MM.1S (cell line): Measurements from ENCODE around the gene FCRL5.

Experiments
- DNase-seq: peaks from one replicate; pipeline ENCODE4 v3.0.0-alpha.2; 2015
- H2AFZ ChIP-seq: fragments of 300-600 bp; sonication (generic); 2 replicates; pipeline ENCODE4 v1.6.0; 2016; ENCODE audit warnings: antibody characterized with exemption, low read length
- H3F3A ChIP-seq: fragments of 300-600 bp; sonication (generic); 2 replicates; pipeline ENCODE4 v1.6.1; 2016; ENCODE audit warnings: mild to moderate bottlenecking, antibody characterized with exemption, low read length, moderate library complexity, mixed read lengths; ENCODE audit not compliant: insufficient read depth
- H3K27ac ChIP-seq: fragments of 300-600 bp; sonication (generic); 2 replicates; pipeline ENCODE4 v1.5.1; 2016; ENCODE audit warnings: mild to moderate bottlenecking, low read length
- H3K27me3 ChIP-seq: fragments of 300-600 bp; sonication (generic); replicated peaks from 2 replicates; pipeline ENCODE4 v1.6.0; 2016; ENCODE audit warnings: low read length; ENCODE audit not compliant: insufficient read depth
- H3K36me3 ChIP-seq: fragments of 300-600 bp; sonication (generic); replicated peaks from 2 replicates; pipeline ENCODE4 v1.6.1; 2016; ENCODE audit warnings: mild to moderate bottlenecking, low read length, mixed read lengths; ENCODE audit not compliant: insufficient read depth
- H3K4me1 ChIP-seq: fragments of 300-600 bp; sonication (generic); 2 replicates; pipeline ENCODE4 v1.6.1; 2016; ENCODE audit warnings: low read length, mixed read lengths
- H3K4me2 ChIP-seq: fragments of 300-600 bp; sonication (generic); 2 replicates; pipeline ENCODE4 v1.6.0; 2016; ENCODE audit warnings: low read depth, low read length
- H3K4me3 ChIP-seq: fragments of 300-600 bp; sonication (generic); 2 replicates; pipeline ENCODE4 v1.5.1; 2016; ENCODE audit warnings: low read length, mixed read lengths
- H3K79me2 ChIP-seq: fragments of 300-600 bp; sonication (generic); 2 replicates; pipeline ENCODE4 v1.6.1; 2016; ENCODE audit warnings: mixed run types, low read length, mixed read lengths
- H3K9ac ChIP-seq: fragments of 300-600 bp; sonication (generic); 2 replicates; pipeline ENCODE4 v1.6.1; 2016; ENCODE audit warnings: low read length, mixed read lengths
- H3K9me2 ChIP-seq: fragments of 300-600 bp; sonication (generic); replicated peaks from 2 replicates; pipeline ENCODE4 v1.6.1; 2016; ENCODE audit warnings: mild to moderate bottlenecking, low read length, mixed read lengths; ENCODE audit not compliant: insufficient read depth
- H3K9me3 ChIP-seq: fragments of 300-600 bp; sonication (generic); replicated peaks from 2 replicates; pipeline ENCODE4 v1.6.1; 2016; ENCODE audit warnings: mild to moderate bottlenecking, low read length, mixed read lengths; ENCODE audit not compliant: insufficient read depth
- H4K20me1 ChIP-seq: fragments of 300-600 bp; sonication (generic); 2 replicates; pipeline ENCODE4 v1.6.1; 2016; ENCODE audit warnings: mild to moderate bottlenecking, low read length, moderate library complexity, mixed read lengths; ENCODE audit not compliant: insufficient read depth
- CTCF ChIP-seq: fragments of 300-600 bp; sonication (generic); IDR thresholded peaks from 2 replicates; pipeline ENCODE4 v1.5.1; 2016; ENCODE audit warnings: antibody characterized with exemption, low read length, mixed read lengths
- EZH2 ChIP-seq: fragments of 300-600 bp; sonication (generic); optimal IDR thresholded peaks from 2 replicates; pipeline ENCODE3; 2017; ENCODE audit warnings: low read depth, mild to moderate bottlenecking, antibody characterized with exemption, low read length, mixed read lengths
- EZH2phosphoT487 ChIP-seq: fragments of 300-600 bp; sonication (generic); IDR thresholded peaks from 2 replicates; pipeline ENCODE4 v1.6.1; 2018; ENCODE audit warnings: antibody characterized with exemption, low read length

The FCRL5 gene

DNA sequence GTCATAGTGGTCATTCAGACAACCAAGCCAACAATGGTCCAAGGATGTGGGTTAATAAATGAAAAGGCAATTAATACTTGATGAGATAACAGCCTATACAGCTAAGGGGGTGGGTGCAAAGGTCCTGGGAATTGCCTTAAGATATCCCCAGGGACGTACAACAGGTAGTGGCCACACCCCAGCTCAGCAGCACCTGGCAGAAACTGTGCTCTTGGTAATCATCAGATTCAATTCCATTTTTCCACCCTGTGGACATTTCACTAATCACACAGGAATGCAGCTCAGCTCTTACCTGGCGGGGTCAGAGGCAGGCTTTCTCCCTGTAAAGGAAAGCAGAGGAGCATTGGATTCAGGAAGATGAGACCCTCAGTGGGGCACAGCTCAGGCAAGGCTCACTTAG, 32.9 kb downstream of the FCRL5 start:
- H3K9me2 ChIP-seq, result no peaks in the 10 kb centered on the region
- no peak overlapping the region for H3K9ac ChIP-seq
- DNase-seq, result no peak
- peaks cover 28% of the 10 kb centered on the region for H3K4me1 ChIP-seq
- H3K9me3 ChIP-seq, result no peaks in the 10 kb centered on the region
- H3K79me2 ChIP-seq, result no peaks in the 10 kb centered on the region
- TF ChIP-seq CTCF, result no peak
- TF ChIP-seq EZH2phosphoT487, result no peak
- H3K27ac ChIP-seq, result no peak overlapping the region
- H2AFZ ChIP-seq, result no peak overlapping the region
- H3K4me2 ChIP-seq, result no peak overlapping the region
- no peaks in the 10 kb centered on the region for H4K20me1 ChIP-seq
- no peak overlapping the region for H3K4me3 ChIP-seq
- H3F3A ChIP-seq, result peaks cover 18% of the 10 kb centered on the region
- no peaks in the 10 kb centered on the region for H3K36me3 ChIP-seq
- H3K27me3 ChIP-seq, result no peaks in the 10 kb centered on the region

- H3K4me2 ChIP-seq, result no peak overlapping the region
- no peaks in the 10 kb centered on the region for H3K79me2 ChIP-seq
- TF ChIP-seq EZH2phosphoT487, result no peak
- TF ChIP-seq EZH2, result no peak
- no peak for TF ChIP-seq CTCF
- H3K9me3 ChIP-seq, result no peaks in the 10 kb centered on the region
- DNase-seq, result no peak
- H2AFZ ChIP-seq, result no peak overlapping the region
- H4K20me1 ChIP-seq, result no peaks in the 10 kb centered on the region
- H3K4me3 ChIP-seq, result no peak overlapping the region
- no peaks in the 10 kb centered on the region for H3K36me3 ChIP-seq
- H3F3A ChIP-seq, result peaks cover 10% of the 10 kb centered on the region
- H3K4me1 ChIP-seq, result peaks cover 23% of the 10 kb centered on the region
- no peak overlapping the region for H3K27ac ChIP-seq
- H3K27me3 ChIP-seq, result no peaks in the 10 kb centered on the region
- no peaks in the 10 kb centered on the region for H3K9me2 ChIP-seq
- H3K9ac ChIP-seq, result no peak overlapping the region
Observed at GRCh38 chr1:157517016-157517415, 35.3 kb downstream of the FCRL5 start.

- TF ChIP-seq CTCF, result no peak
- no peak for TF ChIP-seq EZH2
- no peak for TF ChIP-seq EZH2phosphoT487
- no peaks in the 10 kb centered on the region for H3K27me3 ChIP-seq
Observed at GRCh38 chr1:157515709-157516108, 36.6 kb downstream of the FCRL5 start.

GRCh38 chr1:157515141-157515540, 37.2 kb downstream of the FCRL5 start:
- Histone ChIP-seq H4K20me1 (no peaks in the 10 kb centered on the region), H3K36me3 (no peaks in the 10 kb centered on the region), H2AFZ (no peak overlapping the region), H3K4me2 (no peak overlapping the region), H3K9me3 (no peaks in the 10 kb centered on the region), H3F3A (peaks cover 24% of the 10 kb centered on the region), H3K27ac (no peak overlapping the region), H3K4me3 (no peak overlapping the region), H3K9ac (no peak overlapping the region), H3K79me2 (no peaks in the 10 kb centered on the region), H3K27me3 (no peaks in the 10 kb centered on the region), H3K4me1 (peaks cover 40% of the 10 kb centered on the region), H3K9me2 (no peaks in the 10 kb centered on the region)
- TF ChIP-seq EZH2phosphoT487 (no peak), CTCF (no peak), EZH2 (no peak)
- DNase-seq, result no peak

More at GRCh38 chr1:157515709-157516108, 36.6 kb downstream of the FCRL5 start:
- H3K79me2 ChIP-seq, result no peaks in the 10 kb centered on the region
- H2AFZ ChIP-seq, result no peak overlapping the region
- H3K9me3 ChIP-seq, result no peaks in the 10 kb centered on the region
- H4K20me1 ChIP-seq, result no peaks in the 10 kb centered on the region
- H3K4me2 ChIP-seq, result no peak overlapping the region
- no peaks in the 10 kb centered on the region for H3K36me3 ChIP-seq
- H3K4me3 ChIP-seq, result no peak overlapping the region
- H3K4me1 ChIP-seq, result peaks cover 36% of the 10 kb centered on the region
- no peak overlapping the region for H3K9ac ChIP-seq
- H3K27ac ChIP-seq, result no peak overlapping the region
- H3F3A ChIP-seq, result peaks cover 23% of the 10 kb centered on the region
- no peaks in the 10 kb centered on the region for H3K9me2 ChIP-seq
- peak; percentile 4 for DNase-seq
